Dedifferentiated amniotic fluid mesenchymal stem cell (primary cell): ENCODE data around the gene AGAP3.
A peak's percentile ranks its signal among the peaks of the same experiment; 100 is the strongest.

ENCODE experiments used
- DNase-seq: peaks from one replicate; pipeline ENCODE4 v3.0.0-alpha.2; 2016; ENCODE audit errors: extremely low spot score

Gene AGAP3

GRCh38 chr7:151161757-151162156 is 75.5 kb downstream of the AGAP3 start:
- DNase-seq: no peak

- DNase-seq: no peak
These were observed 80.4 kb downstream of the AGAP3 start for GRCh38 chr7:151166629-151167196.

DNA sequence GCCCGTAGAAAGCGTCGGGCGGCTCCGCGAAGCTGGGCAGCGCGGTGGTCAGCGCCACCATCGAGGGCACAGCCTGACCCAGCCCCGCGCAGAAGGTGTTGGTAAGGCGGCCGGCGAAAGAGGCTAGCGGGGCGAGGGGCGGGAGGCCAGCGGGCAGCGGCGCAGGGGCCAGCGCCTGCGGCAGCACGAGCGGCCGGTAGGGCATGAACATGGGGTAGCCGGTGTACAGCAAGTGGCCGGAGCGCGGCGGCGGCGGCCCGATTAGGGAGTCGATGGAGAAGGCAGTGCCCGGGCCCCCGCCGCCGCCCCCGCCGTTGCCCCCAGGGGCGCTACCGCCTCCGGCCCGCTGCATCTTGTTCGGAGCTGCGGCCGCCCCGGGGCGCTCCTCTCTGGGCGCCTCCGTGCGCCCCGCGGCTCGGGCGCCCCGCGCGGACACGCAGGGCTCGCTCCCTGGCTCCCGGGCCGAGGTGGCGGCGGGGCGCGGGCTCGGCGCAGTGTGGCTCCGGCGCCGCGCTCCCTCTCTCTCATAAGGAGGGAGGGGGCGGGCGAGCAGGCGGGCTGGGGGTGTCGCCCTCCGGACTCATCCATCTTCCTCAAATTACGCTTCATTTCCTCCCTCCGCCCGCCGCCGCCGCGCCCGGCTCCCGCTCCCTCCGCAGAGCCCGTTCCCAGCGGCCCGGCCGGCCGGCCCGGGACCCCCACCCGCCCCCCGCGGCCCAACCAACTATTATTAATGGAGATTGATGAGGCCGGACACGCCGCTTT is 81.1 kb downstream of the AGAP3 start, which contains the start of gene GBX1:
Gene GBX1, minus strand, starts transcription at position 498 of the 765 bp plus-strand sequence. Its CDS starts 146 bp downstream, at position 352.
- no peak for DNase-seq

DNA sequence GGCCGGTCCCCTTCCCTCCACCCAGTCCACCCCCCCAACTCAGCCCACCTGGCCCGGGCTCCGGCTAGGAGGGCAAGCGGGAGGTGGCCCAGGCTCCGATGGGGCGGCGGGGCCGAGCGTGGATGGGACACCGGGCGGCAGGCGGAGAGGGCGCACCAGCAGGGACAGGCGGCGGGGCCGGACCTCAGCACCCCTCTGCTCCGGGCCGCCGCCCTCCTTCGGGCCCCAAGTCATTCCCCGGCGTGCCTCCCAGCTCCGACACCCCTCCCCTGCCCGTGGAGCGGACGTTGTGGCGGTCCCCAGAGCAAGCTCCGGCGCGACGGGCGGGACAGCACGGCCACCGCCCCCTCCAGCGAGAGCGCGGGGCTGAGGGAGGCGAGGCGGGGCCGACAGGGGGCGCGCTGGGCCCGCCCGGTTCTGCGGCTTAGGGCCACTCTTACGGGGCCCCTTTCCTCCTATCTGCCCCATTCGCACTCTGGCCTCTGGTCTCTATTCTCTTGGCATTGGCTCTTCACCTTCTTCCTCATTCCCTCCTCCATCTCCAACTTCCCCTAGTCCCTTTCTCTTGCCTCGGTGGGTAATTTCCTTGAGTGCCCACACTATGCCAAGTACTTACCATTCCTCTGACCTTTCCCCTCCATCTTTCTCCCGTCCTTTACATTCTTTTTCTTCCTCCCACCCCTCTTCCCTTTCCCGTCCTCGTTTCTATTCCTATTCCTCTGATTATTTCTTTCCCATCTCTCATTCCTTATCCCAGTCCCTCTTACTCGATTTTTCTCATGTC is 81.9 kb downstream of the AGAP3 start:
- no peak for DNase-seq

GRCh38 chr7:151168787-151169162 is 82.5 kb downstream of the AGAP3 start:
- DNase-seq: no peak

- peak; percentile 34 for DNase-seq
These were observed 86.2 kb downstream of the AGAP3 start for GRCh38 chr7:151172273-151173141.

GRCh38 chr7:151173386-151174245 is 87.3 kb downstream of the AGAP3 start:
- DNase-seq: no peak

GRCh38 chr7:151174246-151175046 is 88.2 kb downstream of the AGAP3 start:
- DNase-seq: no peak

DNA sequence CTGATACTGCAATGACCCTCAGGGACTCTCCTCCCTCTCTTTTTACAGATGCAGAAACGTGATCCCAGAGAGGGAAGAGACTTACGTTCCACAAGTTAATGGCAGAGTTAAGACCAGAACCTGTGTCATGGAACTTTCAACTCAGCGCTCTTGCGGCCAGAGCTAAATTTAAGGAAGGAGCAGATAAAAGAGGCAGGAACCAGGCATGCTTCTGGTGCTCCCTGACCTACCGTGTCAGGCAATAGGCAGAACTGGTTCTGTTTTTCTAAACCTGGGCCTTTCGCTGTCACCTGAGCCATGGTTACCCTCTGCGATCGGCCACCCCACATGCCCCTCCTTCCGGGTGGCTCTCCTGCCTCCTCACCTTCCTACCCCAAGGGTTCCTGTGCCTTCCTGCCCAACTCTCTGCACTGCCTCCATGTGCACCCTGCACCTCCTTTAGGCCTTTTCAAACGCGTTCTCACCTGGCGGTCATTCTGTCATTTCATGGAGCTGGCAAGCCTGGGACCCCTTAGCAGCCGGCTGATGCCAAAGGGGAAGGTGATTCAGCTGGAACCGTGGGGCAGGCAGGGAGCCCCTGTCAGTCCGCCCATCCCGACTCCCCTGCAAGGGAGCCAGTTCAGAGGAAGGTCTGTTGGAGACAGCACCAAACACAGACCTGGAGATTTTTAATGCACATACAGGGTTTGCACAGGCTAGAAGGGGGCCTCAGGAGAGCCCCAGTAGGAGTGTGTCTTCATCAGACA is 88.9 kb downstream of the AGAP3 start:
- no peak for DNase-seq

- no peak for DNase-seq
These were observed 89.6 kb downstream of the AGAP3 start for GRCh38 chr7:151175793-151176311.

DNA sequence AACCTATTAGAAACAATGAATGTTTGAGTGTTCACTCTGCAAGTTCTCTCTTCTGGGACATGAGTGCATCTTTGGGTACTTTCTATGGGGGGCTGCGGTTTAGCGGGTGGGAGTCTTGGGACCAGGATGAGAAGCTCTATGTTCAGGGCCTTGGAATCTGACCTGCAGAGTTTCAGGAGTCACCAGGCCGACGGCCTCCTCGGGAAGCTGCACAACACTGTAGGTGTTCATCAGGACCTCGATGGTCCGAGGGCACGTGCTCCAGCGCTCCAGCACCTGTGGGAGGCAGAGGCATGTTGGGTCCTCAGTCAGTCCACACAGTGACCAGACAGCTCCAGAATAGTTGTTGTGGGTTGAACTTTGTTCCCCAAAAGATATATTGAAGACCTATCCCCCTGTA is 90.1 kb downstream of the AGAP3 start:
- DNase-seq: no peak

DNA sequence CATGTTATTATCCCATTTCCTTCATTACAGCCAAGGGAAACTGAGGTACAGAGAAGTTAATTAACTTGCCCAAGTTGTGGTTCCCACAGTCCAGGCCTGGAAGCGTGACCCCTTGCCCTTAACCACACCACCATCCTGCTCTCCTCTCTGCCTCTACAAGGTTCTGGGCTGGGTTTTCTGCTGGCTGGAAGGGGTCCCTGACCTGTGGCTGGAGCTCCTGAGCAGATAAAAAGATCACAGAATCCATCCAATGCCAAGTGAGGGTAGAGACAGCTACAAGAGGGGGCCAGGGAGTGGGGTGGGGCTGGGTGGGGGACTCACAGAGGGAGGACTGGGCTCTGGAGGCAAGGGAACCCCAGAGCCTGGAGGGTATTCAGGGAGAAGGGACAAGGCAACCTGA is 91.0 kb downstream of the AGAP3 start:
- DNase-seq: no peak

GRCh38 chr7:151178236-151178635 is 92.0 kb downstream of the AGAP3 start:
- DNase-seq: no peak

DNA sequence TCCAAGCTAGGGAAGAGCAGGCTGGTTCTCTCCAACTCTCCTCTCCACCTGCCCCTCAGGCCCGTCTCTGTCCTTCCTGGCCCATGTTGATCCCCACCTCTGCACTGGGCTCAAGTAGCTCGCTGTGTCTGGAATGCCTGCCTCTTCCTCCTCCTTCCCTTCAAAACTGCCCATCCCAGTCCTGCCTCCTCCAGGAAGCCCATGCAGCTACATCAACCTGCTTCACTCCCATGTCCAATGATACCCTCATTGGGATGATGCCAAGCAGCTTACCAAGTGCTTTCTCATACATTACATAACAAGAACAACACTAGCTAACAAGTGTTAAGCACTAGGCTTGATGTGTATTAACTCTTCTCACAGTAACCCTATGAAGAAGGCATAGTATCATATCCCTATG is 92.6 kb downstream of the AGAP3 start:
- no peak for DNase-seq

GRCh38 chr7:151179287-151179860 is 93.1 kb downstream of the AGAP3 start:
- DNase-seq: no peak

GRCh38 chr7:151179946-151180345 is 93.7 kb downstream of the AGAP3 start:
- DNase-seq: no peak

DNA sequence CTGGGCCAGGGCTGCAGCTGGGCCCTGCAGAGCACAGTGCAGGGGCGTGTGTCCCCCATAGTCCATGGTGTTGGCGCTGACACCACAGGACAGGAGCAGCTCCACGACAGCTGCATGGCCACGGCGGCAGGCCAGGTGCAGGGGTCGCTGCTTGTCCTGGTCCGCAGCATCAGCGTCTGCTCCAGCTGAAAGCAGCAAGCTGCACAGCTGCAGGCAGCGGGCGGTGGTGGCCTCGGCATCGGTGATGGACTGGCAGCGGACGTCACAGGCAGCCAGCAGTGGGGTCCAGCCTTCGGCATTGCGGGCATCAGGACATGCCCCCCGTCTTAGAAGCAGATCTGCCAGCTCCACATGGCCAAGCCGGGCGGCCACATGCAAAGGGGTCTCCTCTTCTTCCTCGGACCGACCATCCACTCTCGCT is 94.7 kb downstream of the AGAP3 start:
- no peak for DNase-seq

DNA sequence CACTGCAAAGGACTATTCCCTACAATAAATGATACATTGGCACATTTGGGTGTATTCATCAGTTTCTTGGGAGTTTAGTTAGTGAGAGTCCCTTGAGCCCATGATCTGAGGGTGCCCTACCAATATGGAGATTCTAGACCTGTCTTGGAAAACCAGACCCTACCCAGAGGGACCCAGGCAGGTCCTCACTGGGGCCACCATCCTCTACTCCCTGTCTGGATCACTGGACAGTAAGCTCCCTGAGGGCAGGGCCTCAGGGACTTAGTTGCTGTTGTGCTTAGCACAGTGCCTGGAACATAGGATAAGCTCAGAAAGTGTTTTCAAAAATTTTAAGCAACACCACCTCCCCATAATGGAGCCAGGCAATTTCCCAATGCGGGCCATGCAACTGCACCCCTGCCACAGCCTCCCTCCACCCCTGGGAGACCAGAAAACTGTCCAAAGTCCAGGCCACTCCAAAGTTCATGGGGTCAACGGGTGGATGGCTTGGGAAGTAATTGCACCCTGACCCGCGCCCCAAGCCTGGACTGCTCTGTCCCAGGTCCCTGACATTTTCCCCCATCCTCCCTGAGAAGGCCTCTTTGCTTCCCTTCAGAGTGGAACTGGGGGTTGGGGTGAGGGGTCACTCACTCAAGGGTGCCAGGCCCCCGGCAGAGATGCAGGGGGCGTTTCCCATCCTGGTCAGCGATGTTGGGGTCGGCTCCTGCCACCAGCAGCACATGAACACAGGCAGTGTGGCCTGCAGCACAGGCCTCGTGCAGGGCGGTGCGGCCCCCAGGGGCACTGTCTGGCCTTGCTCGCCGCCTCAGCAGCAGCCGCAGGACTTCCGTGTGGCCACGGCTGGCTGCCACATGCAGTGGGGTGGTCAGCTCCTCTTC is 99.7 kb downstream of the AGAP3 start:
- DNase-seq: no peak
